ENCODE measurements around the gene COLEC11.

The COLEC11 gene

GRCh38 chr2:3585261-3586109 is 9.4 kb upstream of the COLEC11 start:
- no peak for DNase-seq

DNA sequence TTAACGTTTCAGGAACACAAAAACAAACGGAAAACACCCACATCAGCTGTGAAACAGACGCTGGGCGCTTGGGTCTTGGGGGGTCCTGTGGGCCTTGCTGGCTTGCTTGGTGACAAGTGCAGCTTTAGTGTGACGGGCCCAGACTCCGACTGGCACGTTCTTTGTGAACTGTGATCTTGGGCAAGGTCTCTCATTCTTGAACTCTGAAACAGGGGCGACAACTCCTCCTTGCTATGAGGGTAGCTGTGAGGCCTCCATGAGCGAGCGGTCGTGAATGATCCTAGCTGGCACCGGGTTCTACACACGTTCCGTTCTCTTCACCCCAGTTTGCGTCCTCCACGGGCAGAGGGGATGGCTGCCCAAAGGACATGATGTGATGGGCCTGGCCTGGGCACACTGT is 8.7 kb upstream of the COLEC11 start:
- DNase-seq, result no peak

DNA sequence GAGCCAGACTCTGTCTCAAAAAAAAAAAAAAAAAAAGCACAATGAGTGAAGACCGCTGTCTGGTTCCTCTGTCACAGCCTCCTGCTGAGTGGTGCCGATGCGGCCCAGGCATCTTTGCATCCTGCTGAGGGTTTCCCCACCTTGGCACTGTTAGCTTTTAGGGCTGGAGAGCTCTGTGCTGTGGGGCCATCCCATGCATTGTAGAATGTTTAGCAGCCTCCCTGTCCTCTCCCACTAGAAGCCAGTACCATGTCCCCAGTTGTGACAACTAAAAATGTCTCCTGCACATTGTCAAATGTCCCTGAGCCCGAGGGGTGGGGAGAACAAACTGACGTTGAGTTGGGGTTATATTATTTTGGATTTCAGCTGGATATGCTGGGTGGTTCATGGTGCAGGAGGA is 7.9 kb upstream of the COLEC11 start:
- no peak for DNase-seq

- DNase-seq, result no peak
Observed at GRCh38 chr2:3587432-3587831, 7.5 kb upstream of the COLEC11 start.

DNA sequence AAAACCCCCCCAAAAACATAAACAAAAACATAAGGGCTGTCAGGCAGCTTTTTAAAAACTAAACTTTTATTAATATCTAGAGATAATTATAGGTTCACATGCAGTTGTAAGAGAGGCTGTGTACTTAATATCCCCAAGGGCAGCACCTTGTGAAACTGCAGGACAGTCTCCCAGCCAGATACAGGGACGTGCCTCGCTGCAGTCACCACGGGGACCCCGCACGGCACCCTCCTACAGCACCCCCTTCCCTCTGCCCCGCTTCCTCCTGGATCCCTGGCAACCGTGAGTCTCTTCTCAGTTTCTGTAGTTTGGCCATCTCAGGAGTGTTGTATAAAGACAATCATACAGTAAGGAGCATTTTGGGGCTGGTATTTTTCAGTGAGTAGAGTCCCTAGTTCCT is 6.8 kb upstream of the COLEC11 start:
- no peak for DNase-seq

GRCh38 chr2:3589086-3589485 is 5.8 kb upstream of the COLEC11 start:
- no peak for DNase-seq

- DNase-seq, result no peak
Observed at GRCh38 chr2:3595404-3595803, 492 bp downstream of the COLEC11 start.

- DNase-seq, result no peak
Observed at GRCh38 chr2:3595985-3596384, 1.1 kb downstream of the COLEC11 start.

DNA sequence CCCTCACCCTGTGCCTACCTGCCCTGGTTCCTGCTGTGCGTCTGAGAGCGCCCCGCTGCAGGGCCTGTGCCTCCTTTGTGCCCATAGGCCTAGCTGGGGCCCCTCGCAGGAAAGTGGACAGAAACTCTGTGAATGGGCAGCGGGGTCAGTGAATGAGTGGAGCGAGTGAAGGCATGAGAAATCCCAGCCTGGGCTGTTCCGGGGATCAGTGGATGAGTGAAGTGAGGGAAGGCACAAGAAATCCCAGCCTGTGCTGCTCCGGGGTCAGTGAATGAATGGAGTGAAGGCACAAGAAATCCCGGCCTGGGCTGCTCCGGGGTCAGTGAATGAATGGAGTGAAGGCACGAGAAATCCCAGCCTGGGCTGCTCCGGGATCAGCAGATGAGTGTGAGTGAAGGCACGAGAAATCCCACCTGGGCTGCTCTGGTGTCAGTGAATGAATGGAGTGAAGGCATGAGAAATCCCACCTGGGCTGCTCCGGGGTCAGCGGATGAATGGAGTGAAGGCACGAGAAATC is 2.0 kb downstream of the COLEC11 start:
- no peak for DNase-seq

GRCh38 chr2:3597567-3597966 is 2.7 kb downstream of the COLEC11 start:
- DNase-seq, result no peak

GRCh38 chr2:3598197-3598910 is 3.4 kb downstream of the COLEC11 start:
- DNase-seq, result no peak

GRCh38 chr2:3598912-3599854 is 4.3 kb downstream of the COLEC11 start:
- no peak for DNase-seq

- DNase-seq, result no peak
Observed at GRCh38 chr2:3600256-3600855, 5.4 kb downstream of the COLEC11 start.

DNA sequence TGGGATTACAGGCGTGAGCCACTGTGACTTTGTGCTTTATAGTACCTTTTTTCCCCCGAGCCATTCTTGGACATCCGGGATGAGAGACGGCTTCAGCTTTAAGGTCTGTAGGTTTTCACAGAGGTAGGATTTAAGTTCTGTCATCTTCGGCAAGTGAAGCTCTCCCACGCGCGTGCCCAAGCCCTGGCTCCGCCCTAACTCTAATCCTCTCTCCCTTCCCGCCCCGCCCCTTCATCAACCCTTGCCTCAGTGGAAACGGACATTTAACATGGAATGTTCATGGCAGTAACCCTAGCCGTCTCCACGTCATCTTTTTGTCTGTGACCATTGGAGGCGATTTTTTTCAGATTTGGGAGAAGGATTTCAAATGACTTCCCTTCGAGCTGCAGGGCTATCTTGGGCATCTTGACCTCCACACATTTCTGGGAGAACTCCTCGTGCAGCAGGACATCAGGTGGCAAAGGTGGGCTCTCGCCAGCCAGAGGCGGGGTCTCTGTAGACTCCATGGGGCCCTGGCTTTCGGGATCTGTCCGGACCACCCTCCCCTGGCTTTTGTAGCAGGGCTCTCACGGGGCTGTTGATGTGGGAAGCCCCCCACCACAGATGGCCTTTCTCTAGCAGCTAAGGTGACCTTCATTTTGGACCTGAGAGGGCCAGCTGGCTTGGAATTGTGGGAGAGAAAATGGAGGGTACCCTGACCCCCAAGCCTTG is 6.8 kb downstream of the COLEC11 start:
- no peak for DNase-seq

GRCh38 chr2:3602553-3603339 is 7.8 kb downstream of the COLEC11 start:
- no peak for DNase-seq

GRCh38 chr2:3603536-3604206 is 8.8 kb downstream of the COLEC11 start:
- no peak for DNase-seq

DNA sequence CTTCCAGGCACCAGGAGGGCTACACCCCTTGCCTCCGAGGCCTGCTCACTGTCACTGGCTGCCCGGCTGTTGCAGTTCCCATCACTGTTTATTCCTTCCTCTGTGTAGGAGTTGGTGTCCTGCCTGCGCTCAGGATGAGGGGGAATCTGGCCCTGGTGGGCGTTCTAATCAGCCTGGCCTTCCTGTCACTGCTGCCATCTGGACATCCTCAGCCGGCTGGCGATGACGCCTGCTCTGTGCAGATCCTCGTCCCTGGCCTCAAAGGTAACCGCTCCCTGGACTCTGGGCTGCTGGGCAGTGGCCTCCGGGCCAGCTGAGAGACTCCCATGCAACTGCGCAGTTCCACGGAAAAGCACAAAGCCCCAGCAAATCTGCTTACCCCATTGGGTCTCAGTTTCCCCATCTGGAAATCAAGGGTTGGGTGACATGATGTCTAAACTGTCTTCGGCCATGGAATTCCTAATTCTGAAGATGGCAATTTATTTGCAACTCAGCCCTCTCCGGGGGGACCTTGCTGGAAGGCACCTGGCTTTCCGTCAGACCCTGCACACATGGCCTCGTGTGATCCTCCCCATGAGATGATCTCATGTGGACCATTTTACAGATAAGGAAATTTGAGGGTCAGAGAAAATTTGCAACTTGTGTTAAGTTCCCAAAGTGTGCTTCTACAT is 9.4 kb downstream of the COLEC11 start:
- no peak for DNase-seq

DNA sequence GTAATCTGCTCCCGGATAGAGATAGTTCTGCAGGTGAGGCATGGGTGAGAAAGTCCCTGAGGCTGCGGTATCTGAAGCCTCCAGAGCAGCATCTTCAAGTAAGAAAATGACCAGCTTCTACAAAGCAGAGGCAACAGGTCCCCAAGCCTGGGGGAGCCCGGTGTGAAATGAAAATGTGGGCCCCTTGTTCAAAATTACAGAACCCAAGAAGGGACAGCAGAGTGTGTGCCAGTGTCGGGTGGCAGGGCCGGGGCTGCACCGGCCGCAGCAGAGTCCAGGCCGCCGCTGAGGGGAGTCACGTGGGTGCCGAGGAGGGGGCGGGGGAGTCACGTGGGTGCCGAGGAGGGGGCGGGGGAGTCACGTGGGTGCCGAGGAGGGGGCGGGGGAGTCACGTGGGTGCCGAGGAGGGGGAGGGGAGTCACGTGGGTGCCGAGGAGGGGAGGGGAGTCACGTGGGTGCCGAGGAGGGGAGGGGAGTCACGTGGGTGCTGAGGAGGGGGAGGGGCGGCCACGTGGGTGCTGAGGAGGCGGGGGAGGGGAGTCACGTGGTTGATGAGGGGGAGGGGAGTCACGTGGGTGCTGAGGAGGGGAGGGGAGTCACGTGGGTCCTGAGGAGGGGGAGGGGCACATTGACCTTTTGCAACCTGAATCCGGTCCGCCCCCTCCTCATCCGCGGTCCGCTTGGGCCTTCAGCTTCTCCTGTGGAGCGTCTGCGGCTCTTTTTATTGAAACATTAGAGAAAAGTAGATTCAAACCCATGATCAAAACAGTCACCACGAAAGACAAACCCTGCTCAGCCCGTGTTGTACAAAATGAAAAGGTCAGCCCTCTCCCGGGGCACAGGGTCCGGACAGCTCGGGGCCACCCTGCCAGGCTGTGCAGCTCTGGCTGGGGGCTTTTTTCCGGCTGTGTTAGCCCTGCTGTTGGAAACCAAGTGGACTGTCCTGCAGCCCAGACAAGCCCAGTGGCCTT is 10.4 kb downstream of the COLEC11 start:
- DNase-seq, result no peak

- DNase-seq, result no peak
Observed at GRCh38 chr2:3606028-3606369, 11.1 kb downstream of the COLEC11 start.

Data from NK-92 treated with Interleukin-12 subunit alpha and Interleukin-12 subunit beta, amount 100 ng/mL, for 24 hours (cell line).